Astrocyte of the cerebellum (primary cell): ENCODE measurements around the gene EIF3K.

Experiments used
- DNase-seq: peaks from one replicate; pipeline ENCODE4 v3.0.0-alpha.2; 2011; ENCODE audit warnings: low read depth
- H3K4me3 ChIP-seq: 2 replicates; pipeline ENCODE4 v1.5.1; 2011; ENCODE audit warnings: mild to moderate bottlenecking, low read depth, low read length, moderate library complexity
- in situ Hi-C: cut with HindIII; loops from 2 replicates; pipeline ENCODE4 v1.10.0; 2017; ENCODE audit warnings: low sequenced_read_pairs
- TF ChIP-seq, protein P1 (sequence below): IDR thresholded peaks from 2 replicates; pipeline ENCODE4 v1.5.1; 2012; ENCODE audit warnings: low read length, low read depth, moderate library complexity, mild to moderate bottlenecking; ENCODE audit errors: missing control alignments

The EIF3K gene

DNA sequence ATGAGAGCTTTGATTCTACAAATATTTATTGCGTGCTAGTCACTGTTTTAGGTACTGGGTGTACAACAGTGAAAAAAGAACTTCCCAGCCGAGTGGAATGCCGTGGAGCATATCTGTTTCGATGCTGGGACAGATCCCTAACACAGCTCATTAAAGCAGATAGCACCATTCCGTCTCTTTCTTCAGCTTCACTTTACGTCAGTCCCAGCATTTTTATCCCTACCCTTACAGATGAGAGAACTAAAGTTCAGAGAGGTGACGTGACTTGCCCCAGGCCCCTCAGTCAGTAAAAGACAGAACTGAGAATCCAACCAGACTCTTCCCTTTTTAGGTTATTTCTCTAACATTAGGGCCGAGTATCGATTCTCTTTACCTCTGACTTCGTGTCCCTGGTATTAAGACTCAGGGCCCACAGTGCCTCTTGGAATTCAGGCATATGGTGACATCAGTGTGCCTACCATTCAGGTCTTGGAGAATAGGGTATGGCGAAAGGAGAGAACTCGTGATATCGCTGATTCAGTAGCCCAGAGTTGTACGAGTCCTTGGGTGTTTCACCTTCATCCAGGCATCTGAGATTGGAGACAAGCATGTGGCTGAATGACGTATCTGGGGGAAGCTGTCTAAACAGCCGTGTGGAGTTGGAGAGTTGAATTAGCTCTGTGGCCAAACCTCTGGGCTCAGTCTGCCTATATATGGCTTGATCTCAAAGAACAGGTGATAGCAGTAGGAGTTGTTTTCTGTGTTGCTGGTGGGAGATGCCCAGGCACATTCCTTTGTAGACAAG, 55.6 kb downstream of the EIF3K start:
- in situ Hi-C loops = no loop called here
- DNase-seq = no peak
- TF ChIP-seq, protein P1, sequence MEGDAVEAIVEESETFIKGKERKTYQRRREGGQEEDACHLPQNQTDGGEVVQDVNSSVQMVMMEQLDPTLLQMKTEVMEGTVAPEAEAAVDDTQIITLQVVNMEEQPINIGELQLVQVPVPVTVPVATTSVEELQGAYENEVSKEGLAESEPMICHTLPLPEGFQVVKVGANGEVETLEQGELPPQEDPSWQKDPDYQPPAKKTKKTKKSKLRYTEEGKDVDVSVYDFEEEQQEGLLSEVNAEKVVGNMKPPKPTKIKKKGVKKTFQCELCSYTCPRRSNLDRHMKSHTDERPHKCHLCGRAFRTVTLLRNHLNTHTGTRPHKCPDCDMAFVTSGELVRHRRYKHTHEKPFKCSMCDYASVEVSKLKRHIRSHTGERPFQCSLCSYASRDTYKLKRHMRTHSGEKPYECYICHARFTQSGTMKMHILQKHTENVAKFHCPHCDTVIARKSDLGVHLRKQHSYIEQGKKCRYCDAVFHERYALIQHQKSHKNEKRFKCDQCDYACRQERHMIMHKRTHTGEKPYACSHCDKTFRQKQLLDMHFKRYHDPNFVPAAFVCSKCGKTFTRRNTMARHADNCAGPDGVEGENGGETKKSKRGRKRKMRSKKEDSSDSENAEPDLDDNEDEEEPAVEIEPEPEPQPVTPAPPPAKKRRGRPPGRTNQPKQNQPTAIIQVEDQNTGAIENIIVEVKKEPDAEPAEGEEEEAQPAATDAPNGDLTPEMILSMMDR = no peak
- no peak overlapping the region for H3K4me3 ChIP-seq

GRCh38 chr19:38675611-38676010, 56.6 kb downstream of the EIF3K start:
- in situ Hi-C loops = no loop called here
- no peak for DNase-seq
- H3K4me3 ChIP-seq = no peak overlapping the region
- TF ChIP-seq, protein P1 = no peak

- no peak overlapping the region for H3K4me3 ChIP-seq
- no peak for DNase-seq
- TF ChIP-seq, protein P1 = no peak
- in situ Hi-C loops = no loop called here
Measured at GRCh38 chr19:38676023-38676877, 57.3 kb downstream of the EIF3K start.

DNA sequence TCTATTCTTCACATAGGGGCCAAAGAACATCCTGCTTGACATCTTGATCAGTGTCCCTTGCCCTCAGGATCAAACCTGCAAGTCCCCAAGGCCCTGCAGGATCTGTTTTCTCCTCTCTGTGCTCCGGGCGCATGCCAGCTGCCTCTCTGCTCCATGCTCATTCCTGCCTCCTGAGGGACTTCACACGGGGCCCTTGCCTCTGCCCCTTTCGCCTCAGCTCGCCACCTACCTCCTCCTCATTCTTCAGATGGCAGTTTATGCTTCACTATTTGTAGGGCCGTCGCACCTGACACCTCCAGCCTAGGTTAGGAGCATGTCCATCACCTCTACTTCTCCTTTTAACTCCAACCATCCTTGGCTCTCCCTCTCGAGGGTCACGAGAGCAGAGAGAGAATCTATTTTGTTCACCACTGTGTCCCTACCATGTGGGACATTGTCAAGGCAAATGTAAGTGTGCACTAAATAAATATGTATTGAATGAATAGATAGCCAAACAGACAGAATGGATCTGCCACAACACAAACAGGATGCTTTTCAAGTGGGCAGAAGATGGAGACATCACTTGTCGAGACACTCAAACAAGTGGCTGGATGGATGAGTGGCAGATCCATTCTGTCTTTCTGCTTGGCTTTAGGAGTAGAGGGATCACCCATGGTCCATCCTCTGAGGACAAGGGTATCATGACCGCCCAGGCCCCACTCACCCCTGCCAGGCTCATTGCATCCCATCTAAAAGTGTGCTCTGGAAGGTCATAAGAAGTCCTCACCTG, 58.1 kb downstream of the EIF3K start:
- TF ChIP-seq, protein P1 = no peak
- DNase-seq = no peak
- no peak overlapping the region for H3K4me3 ChIP-seq
- in situ Hi-C loops = no loop called here

- no peak overlapping the region for H3K4me3 ChIP-seq
- in situ Hi-C loops = no loop called here
- no peak for DNase-seq
- TF ChIP-seq, protein P1 = no peak
Measured at GRCh38 chr19:38678217-38678890, 59.4 kb downstream of the EIF3K start.
